ENCODE measurements around the gene KMT2E. TPM values are rescaled to one million over a fixed set of nuclear protein-coding genes. Genes with fewer than 3 reads are reported as not detected.
A peak's percentile ranks its signal among the peaks of the same experiment; 100 is the strongest.

The KMT2E gene
- total RNA-seq, 2 experiments from 2014 or later: 50.1 to 72.8 TPM

DNA sequence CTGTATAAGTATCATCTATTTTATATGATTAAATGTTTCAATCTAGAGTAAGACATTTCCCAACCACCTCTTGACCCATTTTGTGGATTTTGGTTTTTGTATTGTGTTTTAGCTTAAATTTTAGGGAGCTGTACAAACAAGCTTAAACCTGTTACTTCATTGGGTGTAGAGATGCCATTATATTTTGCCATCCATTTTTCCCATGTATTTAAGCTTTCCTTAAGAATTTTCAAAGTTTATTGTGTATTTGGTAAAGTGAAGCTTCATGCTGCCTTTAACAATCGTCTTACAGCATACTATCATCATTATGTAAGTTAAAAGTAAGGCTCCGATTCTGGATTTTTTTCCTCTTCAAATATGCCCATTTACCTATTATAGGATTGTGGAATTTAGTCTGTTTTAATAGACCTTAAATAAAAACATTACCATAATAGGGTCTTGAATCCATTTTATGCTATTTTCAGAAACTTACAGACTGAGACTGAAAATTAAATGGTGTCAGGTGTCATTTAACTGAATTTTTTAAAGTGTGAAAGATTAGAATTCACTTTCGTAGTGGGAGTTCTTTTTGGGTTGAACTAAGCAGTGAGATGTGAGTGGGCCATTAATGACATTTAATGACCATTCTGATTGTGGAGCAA lies 2.2 kb downstream of the KMT2E start:
- H3K36me3 ChIP-seq (ENCODE audit: insufficient read depth, low read length): peaks cover 28% of the 10 kb centered on the region
- TF ChIP-seq EZH2phosphoT487 (IDR thresholded peaks at IDR 0.05; ENCODE audit: borderline replicate concordance, low read depth, low read length): no peak
- TF ChIP-seq, protein P1, sequence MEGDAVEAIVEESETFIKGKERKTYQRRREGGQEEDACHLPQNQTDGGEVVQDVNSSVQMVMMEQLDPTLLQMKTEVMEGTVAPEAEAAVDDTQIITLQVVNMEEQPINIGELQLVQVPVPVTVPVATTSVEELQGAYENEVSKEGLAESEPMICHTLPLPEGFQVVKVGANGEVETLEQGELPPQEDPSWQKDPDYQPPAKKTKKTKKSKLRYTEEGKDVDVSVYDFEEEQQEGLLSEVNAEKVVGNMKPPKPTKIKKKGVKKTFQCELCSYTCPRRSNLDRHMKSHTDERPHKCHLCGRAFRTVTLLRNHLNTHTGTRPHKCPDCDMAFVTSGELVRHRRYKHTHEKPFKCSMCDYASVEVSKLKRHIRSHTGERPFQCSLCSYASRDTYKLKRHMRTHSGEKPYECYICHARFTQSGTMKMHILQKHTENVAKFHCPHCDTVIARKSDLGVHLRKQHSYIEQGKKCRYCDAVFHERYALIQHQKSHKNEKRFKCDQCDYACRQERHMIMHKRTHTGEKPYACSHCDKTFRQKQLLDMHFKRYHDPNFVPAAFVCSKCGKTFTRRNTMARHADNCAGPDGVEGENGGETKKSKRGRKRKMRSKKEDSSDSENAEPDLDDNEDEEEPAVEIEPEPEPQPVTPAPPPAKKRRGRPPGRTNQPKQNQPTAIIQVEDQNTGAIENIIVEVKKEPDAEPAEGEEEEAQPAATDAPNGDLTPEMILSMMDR (conservative IDR thresholded peaks at IDR 0.05; ENCODE audit: low read length): no peak
- intact Hi-C loops (cut with micrococcal nuclease; ENCODE audit: unreplicated experiment): loop anchor here (10.0 kb wide), 1 partner anchor 1099 kb away; the partner anchor contains the start of gene SYPL1
- ChIA-PET POLR2A (interaction anchor here (0.6 to 4.2 kb wide), 18 partner anchors 8 to 1056 kb away, joined by 3 to 49 read pairs (median 3); no protein-coding TSS in a partner anchor), CTCF (ENCODE audit: unreplicated experiment) (interaction anchor here (2.0 kb wide), 1 partner anchor 12 kb away, joined by 4 read pairs; no protein-coding TSS in a partner anchor)
- peaks cover 31% of the 10 kb centered on the region for H4K20me1 ChIP-seq (ENCODE audit: insufficient read depth, low read length)
- peaks cover 49% of the 10 kb centered on the region for H3K4me1 ChIP-seq (ENCODE audit: insufficient read depth, low read length, poor library complexity, severe bottlenecking)
- no TSS peak for BruUV-seq (replicated peaks)
- no peak overlapping the region for H2AFZ ChIP-seq (ENCODE audit: low read length)
- H3K9me2 ChIP-seq (ENCODE audit: insufficient read depth, low read length): no peaks in the 10 kb centered on the region
- peak overlapping the region; percentile 96 for H3K27ac ChIP-seq (ENCODE audit: low read depth, low read length, poor library complexity, severe bottlenecking)
- peak overlapping the region; percentile 91 for H3K4me2 ChIP-seq (ENCODE audit: low read length)
- peak overlapping the region; percentile 90 for H3K4me3 ChIP-seq (ENCODE audit: low read depth, low read length, poor library complexity, severe bottlenecking)
- peaks cover 71% of the 10 kb centered on the region for H3K79me2 ChIP-seq (ENCODE audit: insufficient read depth, low read depth, low read length)
- no peak for DNase-seq (ENCODE audit: low spot score)
- H3K9me3 ChIP-seq (ENCODE audit: low read length): no peaks in the 10 kb centered on the region

DNA sequence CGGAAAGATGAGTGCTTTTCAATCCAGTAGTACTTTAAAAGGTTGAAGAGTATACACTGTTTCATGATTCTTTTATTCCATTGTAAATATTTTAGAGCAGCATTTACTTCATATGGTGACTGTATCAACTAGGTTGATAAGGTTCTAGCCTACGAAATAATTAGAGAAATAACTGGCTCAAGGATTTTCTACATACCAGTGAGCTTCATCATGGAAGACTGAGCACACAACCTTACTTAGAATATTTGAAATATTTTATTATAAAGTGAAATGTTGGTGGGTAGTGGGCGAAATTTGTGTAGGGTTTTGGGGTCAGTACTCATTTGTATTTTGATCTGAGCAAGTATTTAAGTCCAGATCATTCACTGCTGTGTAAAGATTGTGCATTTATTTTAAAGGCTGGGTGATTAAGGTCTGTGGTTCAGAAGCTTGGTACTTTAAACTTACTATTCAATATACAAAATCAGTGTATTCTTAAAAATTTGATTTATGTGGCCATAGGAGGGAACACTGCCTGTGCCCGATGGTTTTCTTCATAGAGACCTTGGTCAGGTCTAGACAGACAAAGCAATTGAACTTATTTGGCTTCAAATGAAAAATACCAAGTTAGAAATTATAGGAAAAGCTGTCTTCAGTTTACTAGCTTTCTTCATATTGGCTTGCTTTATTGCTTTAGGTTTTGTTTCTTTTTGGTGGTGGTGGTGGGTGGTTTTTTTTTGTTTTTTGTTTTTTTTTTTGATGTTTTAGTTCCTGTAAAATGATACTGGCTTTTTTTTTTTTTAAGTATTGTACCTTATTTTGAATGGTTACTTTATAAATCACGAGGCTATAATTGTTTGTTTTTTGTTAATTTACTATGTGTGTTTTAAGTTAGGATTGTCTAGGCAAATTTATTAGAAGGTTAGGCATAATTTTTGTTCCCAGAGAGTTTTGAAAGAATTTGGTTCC lies 3.0 kb downstream of the KMT2E start:
- POLR2A ChIA-PET: interaction anchor here (0.5 to 4.2 kb wide), 17 partner anchors 7 to 1102 kb away, joined by 3 to 49 read pairs (median 4); no protein-coding TSS in a partner anchor
- no peak for DNase-seq (ENCODE audit: low spot score)
- Histone ChIP-seq H4K20me1 (ENCODE audit: insufficient read depth, low read length) (peaks cover 35% of the 10 kb centered on the region), H3K79me2 (ENCODE audit: insufficient read depth, low read depth, low read length) (peaks cover 79% of the 10 kb centered on the region), H3K4me2 (ENCODE audit: low read length) (peak overlapping the region; percentile 91), H3K9me2 (ENCODE audit: insufficient read depth, low read length) (no peaks in the 10 kb centered on the region), H3K4me1 (ENCODE audit: insufficient read depth, low read length, poor library complexity, severe bottlenecking) (peaks cover 57% of the 10 kb centered on the region), H2AFZ (ENCODE audit: low read length) (no peak overlapping the region), H3K4me3 (ENCODE audit: low read depth, low read length, poor library complexity, severe bottlenecking) (peak overlapping the region; percentile 90), H3K9me3 (ENCODE audit: low read length) (no peaks in the 10 kb centered on the region), H3K27ac (ENCODE audit: low read depth, low read length, poor library complexity, severe bottlenecking) (peak overlapping the region; percentile 96), H3K36me3 (ENCODE audit: insufficient read depth, low read length) (peaks cover 20% of the 10 kb centered on the region)
- TF ChIP-seq, protein P1 (conservative IDR thresholded peaks at IDR 0.05; ENCODE audit: low read length): no peak
- TF ChIP-seq EZH2phosphoT487 (IDR thresholded peaks at IDR 0.05; ENCODE audit: borderline replicate concordance, low read depth, low read length): no peak
- no TSS peak for BruUV-seq (replicated peaks)
- intact Hi-C loops (cut with micrococcal nuclease; ENCODE audit: unreplicated experiment): loop anchor here (10.0 kb wide), 1 partner anchor 1098 kb away; the partner anchor contains the start of gene SYPL1
- CTCF ChIA-PET (ENCODE audit: unreplicated experiment): no interaction called here
